Heart right ventricle (tissue), 16 donors: Measurements from ENCODE around the gene EEPD1. TPM values are rescaled to one million over a fixed set of nuclear protein-coding genes. Genes with fewer than 3 reads are reported as not detected.

ENCODE experiments used
- ATAC-seq, 8 donors: fragments of 200-7000 bp; cut with Tn5 transposase; one replicate each; pipeline ENCODE4 v1.9.1; 2020; ENCODE audit warnings: mild to moderate bottlenecking in 8 of 8, moderate library complexity in 8 of 8, moderate number of reproducible peaks in 1 of 8
- DNase-seq, 2 donors: peaks; one replicate each; pipeline ENCODE4 v3.0.0-alpha.2; 2020
- H3K27ac ChIP-seq, 10 donors: fragments of 200-600 bp; sonication (generic) in 2 of 10; one replicate each; pipeline versions ENCODE4 v1.5.0 to v1.8.0; 2020 to 2022; ENCODE audit warnings: mild to moderate bottlenecking in 3 of 10
- H3K27me3 ChIP-seq, 7 donors: fragments of 200-600 bp; one replicate each; pipeline ENCODE4 v1.8.0; 2021 to 2022; ENCODE audit warnings: mild to moderate bottlenecking in 2 of 7
- H3K36me3 ChIP-seq, 9 donors: fragments of 200-600 bp; sonication (generic) in 1 of 9; one replicate each; pipeline versions ENCODE4 v1.5.0 to v1.8.0; 2020 to 2022; ENCODE audit warnings: mild to moderate bottlenecking in 2 of 9
- H3K4me1 ChIP-seq, 9 donors: fragments of 200-600 bp; sonication (generic) in 1 of 9; one replicate each; pipeline versions ENCODE4 v1.5.0 to v1.8.0; 2020 to 2022; ENCODE audit warnings: mild to moderate bottlenecking in 4 of 9
- H3K4me3 ChIP-seq, 10 donors: fragments of 200-600 bp; sonication (generic) in 2 of 10; one replicate each; pipeline versions ENCODE4 v1.5.0 to v1.8.0; 2020 to 2022; ENCODE audit warnings: mild to moderate bottlenecking in 7 of 10, moderate library complexity in 2 of 10
- H3K9me3 ChIP-seq, 11 donors: fragments of 200-600 bp in 10 of 11; sonication (generic) in 2 of 11; one replicate each; pipeline versions ENCODE4 v1.5.0 to v1.8.0; 2013 to 2022; ENCODE audit warnings: mild to moderate bottlenecking in 2 of 11, control low read depth in 1 of 11, moderate library complexity in 1 of 11
- CTCF ChIP-seq, 9 donors: fragments of 200-600 bp; sonication (generic) in 2 of 9; IDR thresholded peaks; one replicate each; pipeline versions ENCODE4 v1.5.0 to v1.8.0; 2021 to 2022; ENCODE audit warnings: antibody characterized with exemption in 9 of 9, mild to moderate bottlenecking in 5 of 9, moderate library complexity in 1 of 9
- WGBS, 2 donors: extraction: QIAGEN DNeasy Blood & Tissue Kit; methylation state at CpG; one replicate each; pipeline ENCODE4 v1.1.7; 2013; ENCODE audit warnings: inconsistent platforms in 1 of 2; 5-methylcytosine and 5-hydroxymethylcytosine counted together
- intact Hi-C, 10 donors: fragments of 100-400 bp; cut with DNase I; formaldehyde crosslinking; loops; one replicate each; pipeline versions ENCODE4 v1.11.1 to v1.14.2; 2022
- polyA plus RNA-seq, 2 donors: library from polyadenylated mRNA; stranded (reverse); fragments of 200-250 nt; gene quantifications; one replicate each; pipeline ENCODE4 v1.2.3, GENCODE V29; 2013
- total RNA-seq, 10 donors: library from RNA; stranded (reverse); fragmentation: NEBNext Ultra II Directional in 3 of 10; extraction: Animal tissue kit (Norgen Biotek cat#: 25700) in 3 of 10; gene quantifications; one replicate each; pipeline versions ENCODE4 v1.2.1 to v1.2.4, GENCODE V29; 2021 to 2023
- donor health status: Arrhythmogenic right ventricular cardiomyopathy.
- donor health status: ischemic (EF 13 %, LVEDD 7.1; RV severe dilation, severe dysfunction).
- donor health status: healthy with polysubstance abuse.
- donor health status: DM: no; HTN: yes; CAD: no.
- donor health status: DM: no; HTN: no; CAD: no.
- donor health status: ischemic (EF 25% LVEDD 6.9; RV normal size, moderate dysfunction).
- donor health status: ischemic (EF 25% LVEDD 5.7; RV mildly dilated, moderate dysfunction).
- donor health status: healthy.
- donor health status: DM: yes; HTN: yes; CAD: no.
- donor health status: Ischemic cardiomyopathy.
- donor health status: ischemic (EF 35%, LVEDD 5.7; RV mildly dilated, moderate dysfunction).
- donor health status: nonischemic (EF 11% LVEDD 7.7; RV severe dilation, severe dysfunction).
- donor health status: DM: yes; HTN: yes; CAD: no.
- donor health status: PGD.
- donor health status: ischemic (EF 29% LVEDD 5.4; RV normal size, mild dysfunction).
- donor health status: nonischemic (EF 23%, LVEDD 6.1; RV moderate dilation, normal function).

The EEPD1 gene
- total and polyA plus RNA-seq, 12 donors = 6.1 to 15.2 (median 8.4) TPM

GRCh38 chr7:36312064-36312914 is 159.2 kb downstream of the EEPD1 start:
- Histone ChIP-seq H3K36me3 (no peaks in the 10 kb centered on the region), H3K27me3 (no peaks in the 10 kb centered on the region), H3K9me3 (no peaks in the 10 kb centered on the region), H3K27ac (no peak overlapping the region), H3K4me1 (peaks cover 0 to 23% (median 8%) of the 10 kb centered on the region in 9 donors), H3K4me3 (no peak overlapping the region)
- WGBS, 2 donors = 85 to 88% methylated on average over 15 of the region's 15 CpGs
- intact Hi-C loops = loop anchor here in 2 of 10 donors (5.0 to 10.0 kb wide), 2 partner anchors 397 to 1530 kb away; no protein-coding TSS in a partner anchor
- TF ChIP-seq CTCF (IDR thresholded peaks at IDR 0.05) = no peak
- DNase-seq = no peak
- no peak for ATAC-seq

DNA sequence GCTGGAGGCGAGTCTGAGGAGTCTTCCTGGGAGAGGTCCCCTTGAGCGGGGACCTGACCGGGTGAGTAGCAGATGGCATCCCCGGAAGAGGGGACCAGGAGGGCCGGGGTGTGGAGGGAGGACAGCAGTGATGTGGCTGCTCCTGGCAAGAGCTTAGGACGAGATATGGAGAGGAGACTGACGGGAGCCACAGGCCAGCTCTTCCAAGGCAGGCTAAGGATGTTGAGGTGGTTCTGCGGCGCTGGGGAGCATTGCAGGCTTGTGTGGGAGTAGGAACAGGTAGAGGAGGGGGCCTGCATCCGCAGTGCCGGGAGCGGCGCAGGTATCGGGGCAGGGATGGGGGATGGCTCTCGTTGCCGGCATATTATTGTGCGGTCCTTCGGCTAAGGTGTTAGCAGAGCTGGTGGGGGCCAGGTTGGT is 159.9 kb downstream of the EEPD1 start:
- 90 to 93% methylated on average over 18 of the region's 18 CpGs for WGBS, 2 donors
- Histone ChIP-seq H3K4me3 (no peak overlapping the region), H3K27ac (no peak overlapping the region), H3K4me1 (peaks cover 0 to 17% (median 3%) of the 10 kb centered on the region in 9 donors), H3K36me3 (no peaks in the 10 kb centered on the region), H3K9me3 (no peaks in the 10 kb centered on the region), H3K27me3 (no peaks in the 10 kb centered on the region)
- intact Hi-C loops = loop anchor here in 2 of 10 donors (5.0 to 10.0 kb wide), 2 partner anchors 398 to 1531 kb away; no protein-coding TSS in a partner anchor
- DNase-seq (no peak), ATAC-seq (no peak)
- no peak for TF ChIP-seq CTCF (IDR thresholded peaks at IDR 0.05)

DNA sequence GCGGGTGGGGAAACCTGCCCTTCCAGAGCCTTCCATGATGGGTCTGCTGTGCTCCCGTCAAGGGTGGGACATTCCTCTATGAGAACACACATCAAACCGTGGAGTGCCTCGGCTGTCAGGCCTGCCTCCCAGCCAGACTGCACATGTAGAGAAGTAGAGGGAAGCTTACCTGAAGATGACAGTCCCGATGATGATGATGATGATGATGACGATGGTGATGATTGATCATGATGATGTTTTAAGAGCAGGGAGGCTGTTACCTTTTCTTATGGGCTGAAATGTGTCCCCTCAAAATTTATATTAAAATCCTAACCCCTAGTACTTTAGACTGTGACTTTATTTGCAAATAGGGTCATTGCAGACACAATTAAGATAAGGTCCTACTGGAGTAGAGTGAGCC is 160.6 kb downstream of the EEPD1 start:
- WGBS, 2 donors = 89 to 93% methylated on average over 6 of the region's 6 CpGs
- Histone ChIP-seq H3K9me3 (no peaks in the 10 kb centered on the region), H3K27me3 (no peaks in the 10 kb centered on the region), H3K36me3 (no peaks in the 10 kb centered on the region), H3K27ac (no peak overlapping the region), H3K4me1 (peaks cover 0 to 10% (median 0%) of the 10 kb centered on the region in 9 donors), H3K4me3 (no peak overlapping the region)
- intact Hi-C loops = loop anchor here in 2 of 10 donors (5.0 to 10.0 kb wide), 2 partner anchors 399 to 1531 kb away; no protein-coding TSS in a partner anchor
- no peak for TF ChIP-seq CTCF (IDR thresholded peaks at IDR 0.05)
- no peak for ATAC-seq
- DNase-seq = no peak

GRCh38 chr7:36314491-36314890 is 161.4 kb downstream of the EEPD1 start:
- WGBS, 2 donors = 97 to 98% methylated on average over 2 of the region's 2 CpGs
- DNase-seq = no peak
- ATAC-seq = no peak
- H3K27me3 ChIP-seq = no peaks in the 10 kb centered on the region
- intact Hi-C loops = loop anchor here in 2 of 10 donors (5.0 to 10.0 kb wide), 2 partner anchors 400 to 1532 kb away; no protein-coding TSS in a partner anchor
- H3K27ac ChIP-seq = no peak overlapping the region
- no peaks in the 10 kb centered on the region for H3K36me3 ChIP-seq
- H3K4me1 ChIP-seq = peaks cover 0 to 9% (median 0%) of the 10 kb centered on the region in 9 donors
- H3K4me3 ChIP-seq = no peak overlapping the region
- no peak for TF ChIP-seq CTCF (IDR thresholded peaks at IDR 0.05)
- no peaks in the 10 kb centered on the region for H3K9me3 ChIP-seq
